H4 (cell line): ENCODE results near the gene ZNF275. TPM values are rescaled to one million over a fixed set of nuclear protein-coding genes. Genes with fewer than 3 reads are reported as not detected.
"Not testable (repeated sequence)": the region's sequence is repeated elsewhere in the genome, so short reads cannot be mapped to it uniquely, and the experiment has no call there.

Experiments
- DNase-seq: peaks from one replicate; pipeline ENCODE4 v3.0.0-alpha.2; 2015; ENCODE audit warnings: low spot score
- total RNA-seq: library from RNA; depleted of rRNA; stranded (reverse); fragments of >200 nt; shearing (Covaris generic); gene quantifications from 2 replicates; pipeline ENCODE4 v1.2.3, GENCODE V29; 2014; rRNA removed

Gene ZNF275
- total RNA-seq, 1 experiment from 2014 or later, result 6.0 TPM

GRCh38 chrX:153387987-153388721, 54.2 kb downstream of the ZNF275 start:
- DNase-seq, result no peak

GRCh38 chrX:153388722-153389459, 54.9 kb downstream of the ZNF275 start:
- DNase-seq, result no peak

- DNase-seq, result not testable (repeated sequence)
These were observed 55.5 kb downstream of the ZNF275 start for GRCh38 chrX:153389460-153389768.

GRCh38 chrX:153392642-153393321, 58.8 kb downstream of the ZNF275 start:
- no peak for DNase-seq

GRCh38 chrX:153394612-153395011, 60.7 kb downstream of the ZNF275 start:
- DNase-seq, result no peak

- DNase-seq, result no peak
These were observed 61.8 kb downstream of the ZNF275 start for GRCh38 chrX:153395613-153396319.

- DNase-seq, result no peak
These were observed 62.6 kb downstream of the ZNF275 start for GRCh38 chrX:153396320-153397195.

- DNase-seq, result no peak
These were observed 63.5 kb downstream of the ZNF275 start for GRCh38 chrX:153397256-153397960.

GRCh38 chrX:153398275-153398960, 64.5 kb downstream of the ZNF275 start:
- DNase-seq, result no peak

- peak; percentile 31 for DNase-seq
These were observed 66.5 kb downstream of the ZNF275 start for GRCh38 chrX:153400146-153401132.

- DNase-seq, result no peak
These were observed 67.3 kb downstream of the ZNF275 start, which contains the start of gene PNMA6E for GRCh38 chrX:153401133-153401764. PNMA6E (minus strand) TSS chrX:153401350; CDS start chrX:153398849, 2,501 bp downstream.

Other genes starting within 250 kb of the ZNF275 start
- 153 and 209 TPM in 2 replicates for gene MAGEA1, start 154.9 kb upstream of the ZNF275 start, total RNA-seq
- gene PNMA6F, start 12.4 kb upstream of the ZNF275 start, total RNA-seq, result not detected in 2 replicates
- gene PNMA6E, start 67.2 kb downstream of the ZNF275 start, total RNA-seq, result not detected in 2 replicates
- not detected in 2 replicates for gene ZFP92, start 77.3 kb downstream of the ZNF275 start, total RNA-seq
- gene TREX2, start 111.9 kb downstream of the ZNF275 start, total RNA-seq, result 1.2 TPM in 1 of 2 replicates, not detected in the other
- gene HAUS7, start 136.4 kb downstream of the ZNF275 start, total RNA-seq, result 48.6 and 52.4 TPM in 2 replicates
- not detected in 2 replicates for gene BGN, start 160.8 kb downstream of the ZNF275 start, total RNA-seq
- not detected in 2 replicates for gene ATP2B3, start 183.5 kb downstream of the ZNF275 start, total RNA-seq